ENCODE results near the gene ST3GAL3.

ST3GAL3 gene

GRCh38 chr1:43962324-43962723 lies 255.0 kb downstream of the ST3GAL3 start:
- no peak overlapping the region for H3K27ac ChIP-seq
- no peak for TF ChIP-seq ZFX (IDR thresholded peaks at IDR 0.05)
- TF ChIP-seq, protein P1, sequence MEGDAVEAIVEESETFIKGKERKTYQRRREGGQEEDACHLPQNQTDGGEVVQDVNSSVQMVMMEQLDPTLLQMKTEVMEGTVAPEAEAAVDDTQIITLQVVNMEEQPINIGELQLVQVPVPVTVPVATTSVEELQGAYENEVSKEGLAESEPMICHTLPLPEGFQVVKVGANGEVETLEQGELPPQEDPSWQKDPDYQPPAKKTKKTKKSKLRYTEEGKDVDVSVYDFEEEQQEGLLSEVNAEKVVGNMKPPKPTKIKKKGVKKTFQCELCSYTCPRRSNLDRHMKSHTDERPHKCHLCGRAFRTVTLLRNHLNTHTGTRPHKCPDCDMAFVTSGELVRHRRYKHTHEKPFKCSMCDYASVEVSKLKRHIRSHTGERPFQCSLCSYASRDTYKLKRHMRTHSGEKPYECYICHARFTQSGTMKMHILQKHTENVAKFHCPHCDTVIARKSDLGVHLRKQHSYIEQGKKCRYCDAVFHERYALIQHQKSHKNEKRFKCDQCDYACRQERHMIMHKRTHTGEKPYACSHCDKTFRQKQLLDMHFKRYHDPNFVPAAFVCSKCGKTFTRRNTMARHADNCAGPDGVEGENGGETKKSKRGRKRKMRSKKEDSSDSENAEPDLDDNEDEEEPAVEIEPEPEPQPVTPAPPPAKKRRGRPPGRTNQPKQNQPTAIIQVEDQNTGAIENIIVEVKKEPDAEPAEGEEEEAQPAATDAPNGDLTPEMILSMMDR (conservative IDR thresholded peaks at IDR 0.05) = no peak

DNA sequence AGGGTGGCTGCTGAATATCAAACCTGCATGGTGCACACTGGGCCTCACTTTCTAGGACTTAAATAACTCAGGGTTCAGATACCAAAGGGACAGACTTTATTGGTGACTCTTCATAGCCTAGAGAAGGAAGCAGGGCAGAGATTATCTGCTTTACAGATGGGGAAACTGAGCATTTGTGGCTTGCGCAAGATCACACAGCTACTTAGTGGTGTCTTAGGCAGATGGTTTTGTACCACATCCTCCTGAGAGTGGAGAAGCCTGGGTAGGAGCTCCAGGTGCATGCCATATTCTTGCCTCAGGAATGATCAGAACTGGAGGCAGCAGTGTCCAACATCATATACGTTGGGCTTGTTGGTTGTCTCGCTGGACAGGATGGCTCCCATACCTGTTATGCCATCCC lies 255.7 kb downstream of the ST3GAL3 start:
- TF ChIP-seq, protein P1 (conservative IDR thresholded peaks at IDR 0.05) = no peak
- TF ChIP-seq ZFX (IDR thresholded peaks at IDR 0.05) = no peak
- H3K27ac ChIP-seq = no peak overlapping the region

- no peak for TF ChIP-seq ZFX (IDR thresholded peaks at IDR 0.05)
- TF ChIP-seq, protein P1 (conservative IDR thresholded peaks at IDR 0.05) = no peak
- no peak overlapping the region for H3K27ac ChIP-seq
These were observed 256.6 kb downstream of the ST3GAL3 start for GRCh38 chr1:43963890-43964289.

DNA sequence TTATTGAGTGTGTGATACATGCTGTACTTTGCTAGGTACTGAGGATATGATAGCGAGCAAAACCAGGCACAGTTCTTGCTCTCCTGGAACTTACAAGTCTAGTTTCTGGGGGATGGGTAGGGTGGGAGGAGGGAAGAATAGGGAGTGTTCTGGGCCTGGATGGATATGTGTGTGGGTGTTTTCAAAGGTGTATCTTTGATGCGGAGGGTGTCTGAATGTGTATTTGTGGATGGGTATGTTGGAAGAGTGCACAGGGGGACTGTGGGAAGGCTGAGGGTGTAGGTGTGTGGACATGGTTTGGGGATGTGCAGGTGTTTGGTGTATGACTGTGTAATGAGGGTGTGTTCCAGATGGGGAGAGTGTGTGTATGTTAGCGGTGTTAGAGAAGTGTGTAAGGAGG lies 258.0 kb downstream of the ST3GAL3 start:
- H3K27ac ChIP-seq = no peak overlapping the region
- TF ChIP-seq, protein P1 (conservative IDR thresholded peaks at IDR 0.05) = no peak
- TF ChIP-seq ZFX (IDR thresholded peaks at IDR 0.05) = no peak

- H3K27ac ChIP-seq = no peak overlapping the region
- TF ChIP-seq, protein P1 (conservative IDR thresholded peaks at IDR 0.05) = no peak
- no peak for TF ChIP-seq ZFX (IDR thresholded peaks at IDR 0.05)
These were observed 261.1 kb downstream of the ST3GAL3 start for GRCh38 chr1:43968348-43968948.

- no peak for TF ChIP-seq ZFX (IDR thresholded peaks at IDR 0.05)
- TF ChIP-seq, protein P1 (conservative IDR thresholded peaks at IDR 0.05) = no peak
- no peak overlapping the region for H3K27ac ChIP-seq
These were observed 262.0 kb downstream of the ST3GAL3 start for GRCh38 chr1:43969416-43969745.

DNA sequence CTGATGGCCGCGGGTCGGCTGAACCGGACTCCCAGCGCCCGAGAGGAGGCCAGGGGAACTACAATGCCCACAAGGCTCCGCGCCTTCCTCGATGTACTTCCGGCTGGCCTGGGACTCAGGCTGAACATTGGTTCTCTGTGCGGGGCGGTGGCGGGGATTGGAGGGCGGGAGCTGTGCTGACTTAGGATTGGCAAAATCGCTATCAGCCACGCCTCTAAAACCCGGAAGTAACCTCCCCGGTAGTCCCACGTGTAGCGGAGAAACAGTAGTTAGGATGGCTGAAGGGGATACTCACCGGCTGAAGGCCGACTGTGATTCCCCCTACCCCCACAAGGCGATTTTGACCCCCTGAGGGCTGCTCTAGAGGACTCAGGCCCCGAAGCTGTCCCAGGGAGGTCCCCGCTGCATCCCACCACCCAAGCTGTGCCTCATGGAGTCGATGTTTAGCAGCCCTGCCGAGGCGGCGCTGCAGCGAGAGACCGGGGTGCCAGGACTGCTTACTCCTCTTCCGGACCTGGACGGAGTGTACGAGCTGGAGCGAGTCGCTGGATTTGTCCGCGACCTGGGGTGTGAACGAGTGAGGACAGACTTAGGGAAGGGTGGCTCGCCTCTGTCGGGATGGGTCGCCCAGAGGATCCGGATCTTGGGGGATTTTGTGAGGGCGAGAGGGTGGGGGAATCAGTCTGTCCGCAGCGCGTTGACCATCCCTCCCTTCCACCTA lies 262.6 kb downstream of the ST3GAL3 start, which contains the start of gene DPH2:
DPH2 (plus strand) TSS at position 265 of the 721 bp plus-strand sequence; CDS start at position 431, 166 bp downstream.
- H3K27ac ChIP-seq = peak within 1 kb of the TSS; percentile 68

More for the DNA sequence above, 262.6 kb downstream of the ST3GAL3 start, which contains the start of gene DPH2:
- TF ChIP-seq ZFX (IDR thresholded peaks at IDR 0.05) = no peak
- TF ChIP-seq, protein P1 (conservative IDR thresholded peaks at IDR 0.05) = no peak

Measured in C4-2B (cell line).